IPS-NIHi7 (cell line): ENCODE measurements around the gene CTR9.

Experiments used
- DNase-seq: peaks from one replicate; pipeline ENCODE4 v3.0.0; 2012; ENCODE audit warnings: mixed read lengths; ENCODE audit errors: extremely low spot score

The CTR9 gene

DNA sequence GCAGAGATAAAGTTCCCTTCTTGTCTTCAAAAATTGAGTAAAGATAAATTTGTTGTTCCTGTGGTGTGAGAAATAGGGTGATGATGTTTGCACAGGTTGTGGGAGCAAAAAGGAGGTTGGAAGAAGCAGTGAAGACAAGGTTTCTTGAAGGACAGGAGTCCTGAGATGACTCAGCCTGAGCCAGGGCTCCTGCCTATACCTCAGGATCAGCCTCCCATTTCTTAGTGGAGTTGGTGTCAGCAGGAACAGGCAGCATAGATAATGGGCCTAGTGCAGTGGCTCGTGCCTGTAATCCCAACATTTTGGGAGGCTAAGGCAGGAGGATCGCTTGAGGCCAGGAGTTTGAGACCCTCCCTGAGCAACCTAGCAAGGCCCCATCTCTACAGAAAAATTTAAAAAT, 29.0 kb downstream of the CTR9 start:
- DNase-seq = no peak

GRCh38 chr11:10784232-10785145, 33.4 kb downstream of the CTR9 start:
- DNase-seq = peak; percentile 31

GRCh38 chr11:10785146-10785474, 34.1 kb downstream of the CTR9 start:
- no peak for DNase-seq

- no peak for DNase-seq
Measured at GRCh38 chr11:10786451-10786850, 35.4 kb downstream of the CTR9 start.

GRCh38 chr11:10792385-10793068, 41.5 kb downstream of the CTR9 start:
- DNase-seq = peak; percentile 93

DNA sequence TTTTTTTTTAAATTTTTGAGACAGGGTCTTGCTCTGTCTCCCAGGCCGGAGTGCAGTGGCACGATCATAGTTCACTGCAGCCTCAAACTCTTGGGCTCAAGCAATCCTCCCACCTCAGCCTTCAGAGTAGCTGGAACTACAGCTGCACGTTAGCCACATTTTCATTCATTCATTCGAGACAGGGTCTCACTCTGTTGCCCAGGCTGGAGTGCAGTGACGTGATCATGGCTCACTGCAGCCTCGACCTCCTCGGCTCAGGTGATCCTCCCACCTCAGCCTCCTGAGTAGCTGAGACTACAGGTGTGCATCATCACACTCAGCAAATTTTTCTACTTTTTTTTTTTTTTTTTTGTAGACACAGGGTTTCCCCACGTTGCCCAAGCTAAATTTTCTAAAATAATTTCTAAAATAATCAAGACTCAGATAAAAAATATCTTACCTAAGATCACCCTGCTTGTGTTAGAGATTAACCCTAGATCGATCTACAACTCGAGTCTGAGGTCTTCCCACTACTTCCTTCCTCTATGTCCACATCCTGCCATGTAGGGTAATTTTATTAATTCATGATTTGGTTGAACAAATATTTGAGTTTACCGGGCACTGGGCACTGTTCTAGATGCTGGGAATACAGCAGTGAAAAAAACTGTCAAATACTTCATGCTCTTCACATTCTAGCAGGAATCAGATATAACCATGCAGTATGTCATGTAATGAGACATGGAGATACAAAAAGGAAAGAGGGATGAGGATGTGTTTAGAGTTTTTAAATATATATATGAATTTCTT, 42.6 kb downstream of the CTR9 start:
- no peak for DNase-seq

DNA sequence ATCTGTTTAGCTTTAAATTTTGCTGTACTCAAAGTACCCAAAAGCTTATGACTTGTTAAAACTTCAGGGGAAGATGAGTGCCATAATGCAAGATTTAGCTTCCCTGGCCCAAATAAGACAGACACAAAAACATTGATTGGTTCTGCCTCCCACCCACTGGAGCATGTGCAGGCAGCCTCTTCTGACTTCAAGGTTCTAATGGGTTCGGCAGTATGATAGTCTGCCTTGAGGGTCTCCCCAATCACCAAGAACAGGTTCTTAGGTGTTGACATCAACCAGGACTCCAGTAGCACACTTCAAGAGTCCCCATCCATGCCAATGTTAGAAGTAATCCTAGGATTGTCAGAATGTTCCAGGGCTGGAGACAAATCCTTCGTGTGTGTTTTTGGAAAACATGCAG, 45.1 kb downstream of the CTR9 start:
- no peak for DNase-seq

GRCh38 chr11:10797001-10797400, 46.0 kb downstream of the CTR9 start:
- no peak for DNase-seq

- DNase-seq = no peak
Measured at GRCh38 chr11:10797531-10797930, 46.5 kb downstream of the CTR9 start.

DNA sequence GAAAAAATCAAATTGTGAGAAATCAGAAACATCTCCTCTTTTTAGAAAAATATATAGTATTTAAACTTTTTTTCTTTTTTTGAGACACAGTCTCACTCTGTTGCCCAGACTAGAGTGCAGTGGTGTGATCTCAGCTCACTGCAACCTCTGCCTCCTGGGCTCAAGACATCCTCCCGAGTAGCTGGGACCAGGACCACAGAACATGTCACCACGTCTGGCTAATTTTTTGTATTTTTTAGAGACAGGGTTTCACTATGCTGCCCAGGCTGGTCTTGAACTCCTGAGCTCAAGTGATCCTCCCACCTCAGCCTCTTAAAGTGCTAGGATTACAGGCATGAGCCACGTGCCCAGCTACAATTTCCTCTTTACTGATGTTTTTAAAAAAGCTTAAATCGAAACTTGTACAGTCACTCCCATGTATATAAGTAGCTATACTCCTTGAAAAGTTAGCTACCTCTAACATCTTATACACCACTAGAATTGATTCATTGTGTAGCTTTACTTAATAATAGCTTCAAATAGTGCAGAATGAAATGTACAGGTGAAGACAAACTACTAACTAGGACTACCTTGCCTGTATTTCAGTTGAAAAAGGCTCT, 47.4 kb downstream of the CTR9 start:
- no peak for DNase-seq

- no peak for DNase-seq
Measured at GRCh38 chr11:10800292-10800691, 49.2 kb downstream of the CTR9 start.

GRCh38 chr11:10803676-10804075, 52.6 kb downstream of the CTR9 start:
- DNase-seq = no peak

DNA sequence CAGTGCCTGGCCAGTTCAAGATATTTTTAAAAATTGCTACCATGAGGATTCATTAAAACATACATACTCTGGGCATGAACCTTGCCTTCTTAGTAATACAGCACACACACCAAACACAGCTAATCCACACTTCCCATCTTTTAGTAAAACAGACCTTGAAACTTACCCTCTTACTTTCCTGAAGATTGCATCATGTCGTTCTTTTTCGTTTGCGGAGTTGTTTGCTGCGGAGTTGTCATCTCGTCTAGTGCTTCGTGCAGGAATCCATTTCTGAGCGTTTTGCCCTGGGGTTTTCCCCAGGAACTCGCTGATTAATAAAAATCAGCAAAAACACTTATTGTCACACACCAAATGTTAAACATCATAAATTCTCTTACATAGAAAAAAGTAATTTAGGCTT, 54.7 kb downstream of the CTR9 start:
- DNase-seq = no peak

DNA sequence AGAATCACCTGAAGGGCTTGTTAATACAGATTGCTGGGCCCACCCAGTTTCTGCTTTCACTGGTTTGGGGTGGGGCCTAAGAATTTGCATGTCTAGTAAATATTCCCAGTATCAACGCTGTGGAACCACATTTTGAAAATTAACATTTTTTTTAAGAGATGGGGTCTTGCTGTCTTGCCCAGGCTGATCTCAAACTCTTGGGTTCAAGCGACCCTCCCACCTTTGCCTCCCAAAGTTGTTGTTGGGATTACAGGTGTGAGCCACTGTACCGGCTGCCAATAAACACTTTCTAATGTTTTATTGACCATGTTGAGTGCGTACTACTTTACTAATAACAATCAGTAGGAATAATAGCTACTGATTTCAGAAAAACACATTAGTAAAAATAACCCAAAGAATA, 55.2 kb downstream of the CTR9 start:
- no peak for DNase-seq

DNA sequence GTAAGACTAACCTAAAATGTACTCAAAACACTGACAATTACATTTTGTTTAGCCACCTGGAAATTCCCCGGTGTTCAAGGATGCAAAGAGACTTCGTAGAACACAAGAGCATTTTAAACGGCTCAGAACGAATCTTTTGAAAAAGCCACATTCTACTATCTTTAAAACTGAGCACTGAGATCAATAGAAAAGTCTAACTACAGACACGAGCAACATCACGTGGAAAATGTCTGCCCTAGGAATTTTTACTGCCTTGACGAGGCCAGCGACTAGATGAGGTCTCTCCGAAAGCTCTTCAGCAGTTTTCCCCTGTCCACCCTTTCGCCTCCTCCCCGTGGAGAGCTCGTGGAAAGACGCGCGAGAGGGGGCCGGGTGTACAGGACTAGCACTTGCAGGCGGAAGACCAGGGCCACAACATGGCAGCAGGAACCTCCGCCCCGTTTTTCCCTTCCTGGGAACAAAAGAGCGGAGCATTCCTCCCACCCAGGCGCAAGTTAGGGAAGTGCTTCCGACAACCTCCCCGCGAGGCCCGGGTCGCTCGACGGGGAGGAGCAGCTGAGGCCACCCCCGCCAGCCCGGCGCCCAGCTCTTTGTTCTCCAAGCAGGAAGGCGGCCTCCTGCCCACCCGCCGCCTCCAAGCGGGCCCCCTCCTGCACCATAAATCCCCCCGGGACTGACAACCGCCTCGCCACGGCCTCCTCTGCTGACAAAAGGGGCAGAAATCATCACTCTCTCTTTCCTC, 56.6 kb downstream of the CTR9 start:
- peak; percentile 31 for DNase-seq

DNA sequence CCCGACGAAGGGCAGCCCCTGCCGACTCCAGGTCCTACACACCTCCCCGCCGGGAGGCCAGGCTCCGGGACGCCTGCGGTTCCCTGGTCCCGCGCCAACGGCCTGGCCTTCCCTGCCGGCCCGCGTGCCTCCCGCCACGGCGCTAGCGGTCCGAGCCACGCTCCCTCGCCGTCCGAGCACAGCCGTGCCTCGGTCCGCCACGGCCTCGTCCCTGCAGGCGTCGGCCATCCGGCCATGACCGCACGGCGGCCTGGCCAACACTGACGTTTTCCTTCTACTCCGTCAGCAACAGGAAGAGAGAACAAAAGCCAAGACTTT, 57.1 kb downstream of the CTR9 start:
- no peak for DNase-seq

DNA sequence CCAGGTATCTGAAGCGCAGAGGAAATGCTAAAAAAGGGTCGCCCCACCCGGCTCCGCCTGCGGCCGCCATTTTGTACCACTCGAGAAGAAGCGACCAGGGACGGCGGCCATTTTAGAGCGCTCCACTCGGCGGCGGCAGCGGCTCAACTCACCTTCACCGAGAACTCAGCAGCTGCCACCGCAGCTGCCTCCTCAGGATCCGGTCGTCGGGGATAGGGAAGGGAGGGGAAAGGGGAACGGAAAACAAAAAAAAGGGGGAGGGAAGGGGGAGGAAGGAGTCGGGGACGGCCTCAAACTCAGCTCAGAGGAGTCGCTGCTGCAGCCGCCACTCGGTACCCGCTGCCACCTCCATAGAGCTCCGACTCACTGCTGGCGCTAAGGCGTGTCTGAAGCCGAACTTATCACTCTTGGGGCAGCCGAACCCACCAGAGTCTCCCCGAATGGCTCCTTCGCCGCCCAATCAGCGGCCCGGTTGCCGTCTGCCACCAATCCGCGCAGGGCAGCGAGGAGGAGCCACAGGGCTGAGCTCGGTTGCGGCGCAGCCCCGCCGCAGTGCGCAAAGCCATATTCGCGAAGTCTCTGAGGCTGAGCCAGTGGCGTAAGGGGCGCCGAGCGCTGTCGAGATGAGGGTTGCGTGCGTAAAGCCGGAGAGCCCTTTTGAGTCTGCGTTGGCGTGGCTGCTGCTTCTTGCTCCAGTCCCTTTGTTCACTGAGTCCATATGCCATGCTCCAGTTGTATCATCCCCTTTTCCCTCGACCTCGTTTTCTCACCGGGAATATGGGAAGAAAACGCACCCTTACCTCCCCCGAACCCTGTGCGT, 57.7 kb downstream of the CTR9 start, which contains the start of gene EIF4G2:
EIF4G2 (minus strand) TSS at position 374 of the 820 bp plus-strand sequence.
- DNase-seq = peak; percentile 99

- DNase-seq = peak; percentile 68
Measured at GRCh38 chr11:10809373-10810160, 58.5 kb downstream of the CTR9 start.

GRCh38 chr11:10813945-10814344, 62.9 kb downstream of the CTR9 start:
- no peak for DNase-seq

GRCh38 chr11:10818594-10818993, 67.5 kb downstream of the CTR9 start:
- DNase-seq = no peak
